Epithelial cell of esophagus (primary cell): ENCODE data around the gene MPDU1.

ENCODE experiments used
- DNase-seq: peaks from one replicate; pipeline ENCODE4 v3.0.0; 2010; ENCODE audit warnings: low read depth
- H3K4me3 ChIP-seq: 2 replicates; pipeline ENCODE4 v1.5.1; 2011; ENCODE audit warnings: mild to moderate bottlenecking, low read length, control low read depth
- TF ChIP-seq, protein P1 (sequence below): IDR thresholded peaks from 2 replicates; pipeline ENCODE4 v1.5.1; 2011; ENCODE audit warnings: low read depth, mild to moderate bottlenecking, low read length, control low read depth, inconsistent platforms; ENCODE audit not compliant: insufficient read depth; ENCODE audit errors: missing control alignments

MPDU1 gene

DNA sequence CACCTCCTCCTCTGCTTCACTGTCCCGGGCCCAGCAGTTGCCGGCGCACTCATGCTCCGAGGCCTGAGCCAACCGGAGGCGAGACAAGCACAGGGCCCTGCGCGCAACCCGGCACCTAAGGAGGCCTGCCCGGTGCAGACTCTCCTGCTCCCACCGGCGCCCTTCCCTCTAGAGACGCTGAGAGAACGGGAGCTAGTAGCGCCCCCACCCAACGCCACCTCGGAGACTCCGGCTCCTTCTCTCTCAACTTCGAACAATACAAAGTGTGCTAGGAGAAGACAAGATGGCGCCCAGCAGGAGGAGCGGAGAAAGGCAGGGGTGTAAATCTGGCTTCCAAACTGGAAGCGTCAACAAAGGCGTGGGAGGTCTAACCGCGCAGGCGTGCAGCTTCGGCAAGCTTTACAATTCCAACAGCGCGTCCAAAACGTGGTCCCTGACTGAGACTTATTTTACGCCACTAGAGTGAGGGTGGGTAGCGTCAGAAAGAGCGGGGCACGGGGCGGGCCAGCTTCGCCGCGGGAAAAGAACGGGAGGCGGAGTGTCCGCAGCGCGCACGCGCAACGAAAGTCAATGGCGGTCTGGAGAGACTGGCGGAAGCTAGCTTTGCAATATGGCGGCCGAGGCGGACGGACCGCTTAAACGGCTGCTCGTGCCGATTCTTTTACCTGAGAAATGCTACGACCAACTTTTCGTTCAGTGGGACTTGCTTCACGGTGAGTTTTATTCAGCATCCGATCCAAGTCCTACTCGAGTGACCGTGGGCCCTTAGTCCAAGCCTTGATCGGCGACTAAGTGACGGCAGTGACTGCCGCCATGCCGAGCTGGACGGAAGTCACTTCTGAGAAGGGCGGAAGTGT is at the start of gene MPDU1:
Gene MPDU1 (plus strand): TSS at position 600 of the 857 bp plus-strand sequence. CDS start 11 bp downstream, at position 611.
- DNase-seq: peak; percentile 96
- TF ChIP-seq, protein P1, sequence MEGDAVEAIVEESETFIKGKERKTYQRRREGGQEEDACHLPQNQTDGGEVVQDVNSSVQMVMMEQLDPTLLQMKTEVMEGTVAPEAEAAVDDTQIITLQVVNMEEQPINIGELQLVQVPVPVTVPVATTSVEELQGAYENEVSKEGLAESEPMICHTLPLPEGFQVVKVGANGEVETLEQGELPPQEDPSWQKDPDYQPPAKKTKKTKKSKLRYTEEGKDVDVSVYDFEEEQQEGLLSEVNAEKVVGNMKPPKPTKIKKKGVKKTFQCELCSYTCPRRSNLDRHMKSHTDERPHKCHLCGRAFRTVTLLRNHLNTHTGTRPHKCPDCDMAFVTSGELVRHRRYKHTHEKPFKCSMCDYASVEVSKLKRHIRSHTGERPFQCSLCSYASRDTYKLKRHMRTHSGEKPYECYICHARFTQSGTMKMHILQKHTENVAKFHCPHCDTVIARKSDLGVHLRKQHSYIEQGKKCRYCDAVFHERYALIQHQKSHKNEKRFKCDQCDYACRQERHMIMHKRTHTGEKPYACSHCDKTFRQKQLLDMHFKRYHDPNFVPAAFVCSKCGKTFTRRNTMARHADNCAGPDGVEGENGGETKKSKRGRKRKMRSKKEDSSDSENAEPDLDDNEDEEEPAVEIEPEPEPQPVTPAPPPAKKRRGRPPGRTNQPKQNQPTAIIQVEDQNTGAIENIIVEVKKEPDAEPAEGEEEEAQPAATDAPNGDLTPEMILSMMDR: no peak
- H3K4me3 ChIP-seq: peak within 1 kb of the TSS; percentile 93

GRCh38 chr17:7538050-7538449 is 45.6 kb upstream of the MPDU1 start:
- DNase-seq: no peak
- no peak overlapping the region for H3K4me3 ChIP-seq
- TF ChIP-seq, protein P1: no peak

GRCh38 chr17:7538891-7539545 is 44.6 kb upstream of the MPDU1 start:
- no peak for DNase-seq
- no peak overlapping the region for H3K4me3 ChIP-seq
- TF ChIP-seq, protein P1: no peak

GRCh38 chr17:7541074-7541621 is 42.5 kb upstream of the MPDU1 start:
- no peak overlapping the region for H3K4me3 ChIP-seq
- TF ChIP-seq, protein P1: no peak
- no peak for DNase-seq

DNA sequence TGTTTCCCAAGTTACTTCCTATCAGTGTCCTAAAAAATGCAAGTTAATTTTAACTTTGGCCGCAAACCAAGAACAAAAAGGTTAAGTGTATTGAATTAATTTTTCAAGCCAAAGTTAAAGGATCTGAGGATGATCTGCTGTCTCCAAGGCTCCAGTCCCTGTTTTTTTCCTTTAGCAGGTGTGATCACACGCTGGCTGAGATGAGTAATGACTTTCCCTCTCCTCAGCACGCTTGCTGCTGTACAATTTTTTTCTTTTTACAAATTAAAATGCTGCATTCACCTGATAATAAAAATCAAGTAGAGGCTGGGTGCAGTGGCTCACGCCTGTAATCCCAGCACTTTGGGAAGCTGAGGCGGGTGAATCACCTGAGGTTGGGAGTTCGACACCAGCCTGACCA is 38.7 kb upstream of the MPDU1 start:
- TF ChIP-seq, protein P1: no peak
- DNase-seq: no peak
- H3K4me3 ChIP-seq: no peak overlapping the region

- TF ChIP-seq, protein P1: peak; percentile 3
- peak; percentile 27 for DNase-seq
- H3K4me3 ChIP-seq: peak within 1 kb of the TSS; percentile 48
Measured at GRCh38 chr17:7548585-7549400, 34.9 kb upstream of the MPDU1 start, which contains the start of gene TNFSF12. TSS of gene TNFSF12 (plus strand) at chr17:7549058. CDS start at chr17:7549154, 96 bp downstream.
